Measurements from ENCODE around the gene DCANP1.

DCANP1 gene

GRCh38 chr5:135446615-135447014 lies 533 bp downstream of the DCANP1 start:
- TF ChIP-seq CTCF (IDR thresholded peaks at IDR 0.05; ENCODE audit: insufficient read depth, low read depth, low read length, missing control alignments) = no peak
- H3K4me3 ChIP-seq (ENCODE audit: low read depth, low read length) = no peak overlapping the region
- no peak for DNase-seq (ENCODE audit: low read depth)

DNA sequence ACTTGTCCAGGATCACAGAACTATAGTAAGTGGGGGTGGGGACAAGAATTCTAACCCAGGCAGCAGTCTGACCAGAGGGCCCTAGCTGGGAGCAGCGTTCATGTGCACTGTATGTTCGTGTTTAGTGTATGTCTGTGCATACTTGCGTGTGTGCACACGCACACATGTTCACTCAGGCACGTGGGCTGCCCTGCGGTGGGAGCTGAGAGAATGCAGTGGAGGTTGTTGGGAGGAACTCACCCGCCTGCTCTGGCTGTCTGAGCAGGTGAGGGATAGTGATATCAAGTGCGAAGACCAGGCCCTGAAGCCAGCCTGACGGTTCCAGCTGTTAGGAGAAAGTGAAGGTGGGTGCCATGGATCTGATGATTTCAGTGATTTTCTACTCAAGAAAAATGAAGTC lies 942 bp downstream of the DCANP1 start:
- TF ChIP-seq CTCF (IDR thresholded peaks at IDR 0.05; ENCODE audit: insufficient read depth, low read depth, low read length, missing control alignments) = no peak
- no peak for DNase-seq (ENCODE audit: low read depth)
- no peak overlapping the region for H3K4me3 ChIP-seq (ENCODE audit: low read depth, low read length)

GRCh38 chr5:135445306-135445985 lies 1.7 kb downstream of the DCANP1 start:
- no peak for DNase-seq (ENCODE audit: low read depth)
- H3K4me3 ChIP-seq (ENCODE audit: low read depth, low read length) = no peak overlapping the region
- no peak for TF ChIP-seq CTCF (IDR thresholded peaks at IDR 0.05; ENCODE audit: insufficient read depth, low read depth, low read length, missing control alignments)

DNA sequence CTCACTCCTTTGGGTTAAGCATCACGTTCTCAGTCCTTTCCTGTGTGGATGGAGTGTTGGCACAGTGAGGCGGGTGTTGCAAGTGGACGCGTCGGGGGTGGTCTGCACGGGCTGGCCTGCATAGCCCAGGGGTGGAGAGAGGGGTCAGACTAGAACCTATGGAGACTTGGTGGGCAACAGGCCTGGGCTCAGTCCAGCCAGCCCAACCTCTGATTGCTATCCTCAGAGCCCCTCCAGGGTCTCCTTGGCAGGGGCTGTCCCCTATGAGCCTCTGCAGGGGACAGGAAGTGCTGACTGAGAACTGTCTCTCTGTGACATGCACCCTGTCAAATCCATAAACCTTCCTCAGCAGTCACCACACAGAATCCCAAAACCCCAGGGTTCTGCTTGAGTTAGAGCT lies 2.3 kb downstream of the DCANP1 start:
- no peak for TF ChIP-seq CTCF (IDR thresholded peaks at IDR 0.05; ENCODE audit: insufficient read depth, low read depth, low read length, missing control alignments)
- DNase-seq (ENCODE audit: low read depth) = no peak
- no peak overlapping the region for H3K4me3 ChIP-seq (ENCODE audit: low read depth, low read length)

GRCh38 chr5:135444360-135444759 lies 2.8 kb downstream of the DCANP1 start:
- TF ChIP-seq CTCF (IDR thresholded peaks at IDR 0.05; ENCODE audit: insufficient read depth, low read depth, low read length, missing control alignments) = no peak
- DNase-seq (ENCODE audit: low read depth) = no peak
- no peak overlapping the region for H3K4me3 ChIP-seq (ENCODE audit: low read depth, low read length)

GRCh38 chr5:135443161-135443960 lies 3.8 kb downstream of the DCANP1 start:
- H3K4me3 ChIP-seq (ENCODE audit: low read depth, low read length) = no peak overlapping the region
- TF ChIP-seq CTCF (IDR thresholded peaks at IDR 0.05; ENCODE audit: insufficient read depth, low read depth, low read length, missing control alignments) = no peak
- DNase-seq (ENCODE audit: low read depth) = no peak

Data from GM12865 (cell line).